ENCODE results near the gene ZNF584.

ZNF584 gene

DNA sequence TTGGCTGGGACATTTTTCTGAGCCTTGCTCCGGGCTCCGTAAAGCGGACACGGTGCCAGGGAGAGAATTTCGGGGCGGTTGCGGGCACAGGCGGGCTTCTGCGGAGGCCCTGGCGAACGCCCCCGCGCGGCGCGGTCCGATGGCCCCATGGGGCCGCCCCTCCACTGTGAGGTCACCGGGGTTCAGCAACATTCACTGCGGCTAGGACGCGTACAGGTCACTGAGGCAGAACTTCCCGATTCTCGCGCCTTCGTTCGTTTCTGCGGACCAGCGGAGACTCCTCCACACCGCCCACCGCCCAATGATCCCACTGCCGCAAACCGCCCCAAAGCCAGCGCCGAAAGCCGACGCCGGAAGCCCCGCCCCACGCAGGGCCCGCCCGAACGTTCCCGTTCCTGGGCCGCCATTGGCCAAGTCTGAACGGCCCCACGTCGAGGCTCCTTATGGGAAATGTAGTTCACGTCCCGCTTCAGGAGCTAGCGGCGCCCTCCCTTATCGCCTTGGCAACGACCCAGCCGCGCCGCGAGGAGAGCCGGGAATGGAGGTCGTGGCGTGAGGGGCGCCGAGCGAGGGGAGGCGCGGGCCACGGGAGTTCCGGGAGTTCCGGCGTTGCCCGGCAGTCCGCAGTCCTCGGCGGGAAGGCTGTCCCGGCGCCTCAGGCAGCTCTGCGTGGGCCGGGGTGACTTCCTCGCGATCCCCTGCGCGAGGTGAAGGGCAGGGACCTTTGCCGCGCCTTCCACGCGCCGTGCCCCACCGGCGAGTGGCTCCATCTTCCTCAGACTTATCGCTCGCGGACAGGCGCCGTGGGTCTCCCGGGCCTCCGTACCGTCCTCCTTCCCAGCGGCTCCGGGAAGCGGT, at the start of gene ZNF584 (continued):
- TF ChIP-seq, protein P1, sequence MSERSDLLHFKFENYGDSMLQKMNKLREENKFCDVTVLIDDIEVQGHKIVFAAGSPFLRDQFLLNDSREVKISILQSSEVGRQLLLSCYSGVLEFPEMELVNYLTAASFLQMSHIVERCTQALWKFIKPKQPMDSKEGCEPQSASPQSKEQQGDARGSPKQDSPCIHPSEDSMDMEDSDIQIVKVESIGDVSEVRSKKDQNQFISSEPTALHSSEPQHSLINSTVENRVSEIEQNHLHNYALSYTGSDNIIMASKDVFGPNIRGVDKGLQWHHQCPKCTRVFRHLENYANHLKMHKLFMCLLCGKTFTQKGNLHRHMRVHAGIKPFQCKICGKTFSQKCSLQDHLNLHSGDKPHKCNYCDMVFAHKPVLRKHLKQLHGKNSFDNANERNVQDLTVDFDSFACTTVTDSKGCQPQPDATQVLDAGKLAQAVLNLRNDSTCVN (tag by site-specific recombination; optimal IDR thresholded peaks at IDR 0.05) = peak; percentile 82
- no peak for TF ChIP-seq ZNF223 (tag by site-specific recombination; IDR thresholded peaks at IDR 0.05)
- 0 out of 2 replicates have a peak, but pooled peaks have one; percentile 44 for TF ChIP-seq ZNF23 (tag by site-specific recombination; IDR thresholded peaks at IDR 0.05; ENCODE audit: borderline replicate concordance)
- TF ChIP-seq ZNF792 (tag by site-specific recombination; IDR thresholded peaks at IDR 0.05) = 0 out of 2 replicates have a peak, but pooled peaks have one; percentile 58
- peak; percentile 56; the same call in 1 of the 2 replicates for TF ChIP-seq ZNF24 (tag by site-specific recombination; IDR thresholded peaks at IDR 0.05)
- peak; percentile 62 for TF ChIP-seq SP7 (tag by site-specific recombination; IDR thresholded peaks at IDR 0.05)
- TF ChIP-seq SCRT2 (tag by site-specific recombination; IDR thresholded peaks at IDR 0.05) = 0 out of 2 replicates have a peak, but pooled peaks have one; percentile 1
- TF ChIP-seq WT1 (tag by site-specific recombination; IDR thresholded peaks at IDR 0.05) = peak; percentile 56; the same call in 1 of the 2 replicates
- peak; percentile 95 for TF ChIP-seq SP2 (tag by site-specific recombination; IDR thresholded peaks at IDR 0.05)
- no peak for TF ChIP-seq ZNF155 (tag by site-specific recombination; IDR thresholded peaks at IDR 0.05)
- TF ChIP-seq ZNF624 (tag by site-specific recombination; IDR thresholded peaks at IDR 0.05) = no peak
- peak; percentile 37; the same call in 1 of the 2 replicates for TF ChIP-seq IKZF3 (tag by site-specific recombination; IDR thresholded peaks at IDR 0.05)
- TF ChIP-seq ZNF610 (tag by site-specific recombination; IDR thresholded peaks at IDR 0.05; ENCODE audit: borderline replicate concordance) = peak; percentile 63; the same call in 1 of the 2 replicates
- peak; percentile 98 for TF ChIP-seq KLF8 (tag by site-specific recombination; IDR thresholded peaks at IDR 0.05)
- TF ChIP-seq ZNF248 (tag by site-specific recombination; IDR thresholded peaks at IDR 0.05) = 0 out of 2 replicates have a peak, but pooled peaks have one; percentile 39
- TF ChIP-seq KLF7 (tag by site-specific recombination; IDR thresholded peaks at IDR 0.05; ENCODE audit: borderline replicate concordance) = peak; percentile 83; the same call in 1 of the 2 replicates
- TF ChIP-seq, protein P2, sequence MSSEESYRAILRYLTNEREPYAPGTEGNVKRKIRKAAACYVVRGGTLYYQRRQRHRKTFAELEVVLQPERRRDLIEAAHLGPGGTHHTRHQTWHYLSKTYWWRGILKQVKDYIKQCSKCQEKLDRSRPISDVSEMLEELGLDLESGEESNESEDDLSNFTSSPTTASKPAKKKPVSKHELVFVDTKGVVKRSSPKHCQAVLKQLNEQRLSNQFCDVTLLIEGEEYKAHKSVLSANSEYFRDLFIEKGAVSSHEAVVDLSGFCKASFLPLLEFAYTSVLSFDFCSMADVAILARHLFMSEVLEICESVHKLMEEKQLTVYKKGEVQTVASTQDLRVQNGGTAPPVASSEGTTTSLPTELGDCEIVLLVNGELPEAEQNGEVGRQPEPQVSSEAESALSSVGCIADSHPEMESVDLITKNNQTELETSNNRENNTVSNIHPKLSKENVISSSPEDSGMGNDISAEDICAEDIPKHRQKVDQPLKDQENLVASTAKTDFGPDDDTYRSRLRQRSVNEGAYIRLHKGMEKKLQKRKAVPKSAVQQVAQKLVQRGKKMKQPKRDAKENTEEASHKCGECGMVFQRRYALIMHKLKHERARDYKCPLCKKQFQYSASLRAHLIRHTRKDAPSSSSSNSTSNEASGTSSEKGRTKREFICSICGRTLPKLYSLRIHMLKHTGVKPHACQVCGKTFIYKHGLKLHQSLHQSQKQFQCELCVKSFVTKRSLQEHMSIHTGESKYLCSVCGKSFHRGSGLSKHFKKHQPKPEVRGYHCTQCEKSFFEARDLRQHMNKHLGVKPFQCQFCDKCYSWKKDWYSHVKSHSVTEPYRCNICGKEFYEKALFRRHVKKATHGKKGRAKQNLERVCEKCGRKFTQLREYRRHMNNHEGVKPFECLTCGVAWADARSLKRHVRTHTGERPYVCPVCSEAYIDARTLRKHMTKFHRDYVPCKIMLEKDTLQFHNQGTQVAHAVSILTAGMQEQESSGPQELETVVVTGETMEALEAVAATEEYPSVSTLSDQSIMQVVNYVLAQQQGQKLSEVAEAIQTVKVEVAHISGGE (tag by site-specific recombination; conservative IDR thresholded peaks at IDR 0.05; ENCODE audit: low read depth) = peak; percentile 53
- TF ChIP-seq, protein P3, sequence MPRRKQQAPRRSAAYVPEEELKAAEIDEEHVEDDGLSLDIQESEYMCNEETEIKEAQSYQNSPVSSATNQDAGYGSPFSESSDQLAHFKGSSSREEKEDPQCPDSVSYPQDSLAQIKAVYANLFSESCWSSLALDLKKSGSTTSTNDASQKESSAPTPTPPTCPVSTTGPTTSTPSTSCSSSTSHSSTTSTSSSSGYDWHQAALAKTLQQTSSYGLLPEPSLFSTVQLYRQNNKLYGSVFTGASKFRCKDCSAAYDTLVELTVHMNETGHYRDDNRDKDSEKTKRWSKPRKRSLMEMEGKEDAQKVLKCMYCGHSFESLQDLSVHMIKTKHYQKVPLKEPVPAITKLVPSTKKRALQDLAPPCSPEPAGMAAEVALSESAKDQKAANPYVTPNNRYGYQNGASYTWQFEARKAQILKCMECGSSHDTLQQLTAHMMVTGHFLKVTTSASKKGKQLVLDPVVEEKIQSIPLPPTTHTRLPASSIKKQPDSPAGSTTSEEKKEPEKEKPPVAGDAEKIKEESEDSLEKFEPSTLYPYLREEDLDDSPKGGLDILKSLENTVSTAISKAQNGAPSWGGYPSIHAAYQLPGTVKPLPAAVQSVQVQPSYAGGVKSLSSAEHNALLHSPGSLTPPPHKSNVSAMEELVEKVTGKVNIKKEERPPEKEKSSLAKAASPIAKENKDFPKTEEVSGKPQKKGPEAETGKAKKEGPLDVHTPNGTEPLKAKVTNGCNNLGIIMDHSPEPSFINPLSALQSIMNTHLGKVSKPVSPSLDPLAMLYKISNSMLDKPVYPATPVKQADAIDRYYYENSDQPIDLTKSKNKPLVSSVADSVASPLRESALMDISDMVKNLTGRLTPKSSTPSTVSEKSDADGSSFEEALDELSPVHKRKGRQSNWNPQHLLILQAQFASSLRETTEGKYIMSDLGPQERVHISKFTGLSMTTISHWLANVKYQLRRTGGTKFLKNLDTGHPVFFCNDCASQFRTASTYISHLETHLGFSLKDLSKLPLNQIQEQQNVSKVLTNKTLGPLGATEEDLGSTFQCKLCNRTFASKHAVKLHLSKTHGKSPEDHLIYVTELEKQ (tag by site-specific recombination; IDR thresholded peaks at IDR 0.05; ENCODE audit: borderline replicate concordance) = no peak
- peak; percentile 94 for TF ChIP-seq HOXC10 (CRISPR knock-in tag; IDR thresholded peaks at IDR 0.05)
- TF ChIP-seq ZNF76 (tag by site-specific recombination; IDR thresholded peaks at IDR 0.05; ENCODE audit: borderline replicate concordance, low read depth) = peak; percentile 95
- TF ChIP-seq GLIS2 (tag by site-specific recombination; IDR thresholded peaks at IDR 0.05) = peak; percentile 58
- TF ChIP-seq MZF1 (tag by site-specific recombination; IDR thresholded peaks at IDR 0.05; ENCODE audit: borderline replicate concordance) = peak; percentile 40; the same call in 1 of the 2 replicates
- TF ChIP-seq, protein P4, sequence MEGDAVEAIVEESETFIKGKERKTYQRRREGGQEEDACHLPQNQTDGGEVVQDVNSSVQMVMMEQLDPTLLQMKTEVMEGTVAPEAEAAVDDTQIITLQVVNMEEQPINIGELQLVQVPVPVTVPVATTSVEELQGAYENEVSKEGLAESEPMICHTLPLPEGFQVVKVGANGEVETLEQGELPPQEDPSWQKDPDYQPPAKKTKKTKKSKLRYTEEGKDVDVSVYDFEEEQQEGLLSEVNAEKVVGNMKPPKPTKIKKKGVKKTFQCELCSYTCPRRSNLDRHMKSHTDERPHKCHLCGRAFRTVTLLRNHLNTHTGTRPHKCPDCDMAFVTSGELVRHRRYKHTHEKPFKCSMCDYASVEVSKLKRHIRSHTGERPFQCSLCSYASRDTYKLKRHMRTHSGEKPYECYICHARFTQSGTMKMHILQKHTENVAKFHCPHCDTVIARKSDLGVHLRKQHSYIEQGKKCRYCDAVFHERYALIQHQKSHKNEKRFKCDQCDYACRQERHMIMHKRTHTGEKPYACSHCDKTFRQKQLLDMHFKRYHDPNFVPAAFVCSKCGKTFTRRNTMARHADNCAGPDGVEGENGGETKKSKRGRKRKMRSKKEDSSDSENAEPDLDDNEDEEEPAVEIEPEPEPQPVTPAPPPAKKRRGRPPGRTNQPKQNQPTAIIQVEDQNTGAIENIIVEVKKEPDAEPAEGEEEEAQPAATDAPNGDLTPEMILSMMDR (tag by site-specific recombination; IDR thresholded peaks at IDR 0.05) = peak; percentile 76
- TF ChIP-seq KLF16 (tag by site-specific recombination; IDR thresholded peaks at IDR 0.05) = peak; percentile 88
- TF ChIP-seq, protein P5, sequence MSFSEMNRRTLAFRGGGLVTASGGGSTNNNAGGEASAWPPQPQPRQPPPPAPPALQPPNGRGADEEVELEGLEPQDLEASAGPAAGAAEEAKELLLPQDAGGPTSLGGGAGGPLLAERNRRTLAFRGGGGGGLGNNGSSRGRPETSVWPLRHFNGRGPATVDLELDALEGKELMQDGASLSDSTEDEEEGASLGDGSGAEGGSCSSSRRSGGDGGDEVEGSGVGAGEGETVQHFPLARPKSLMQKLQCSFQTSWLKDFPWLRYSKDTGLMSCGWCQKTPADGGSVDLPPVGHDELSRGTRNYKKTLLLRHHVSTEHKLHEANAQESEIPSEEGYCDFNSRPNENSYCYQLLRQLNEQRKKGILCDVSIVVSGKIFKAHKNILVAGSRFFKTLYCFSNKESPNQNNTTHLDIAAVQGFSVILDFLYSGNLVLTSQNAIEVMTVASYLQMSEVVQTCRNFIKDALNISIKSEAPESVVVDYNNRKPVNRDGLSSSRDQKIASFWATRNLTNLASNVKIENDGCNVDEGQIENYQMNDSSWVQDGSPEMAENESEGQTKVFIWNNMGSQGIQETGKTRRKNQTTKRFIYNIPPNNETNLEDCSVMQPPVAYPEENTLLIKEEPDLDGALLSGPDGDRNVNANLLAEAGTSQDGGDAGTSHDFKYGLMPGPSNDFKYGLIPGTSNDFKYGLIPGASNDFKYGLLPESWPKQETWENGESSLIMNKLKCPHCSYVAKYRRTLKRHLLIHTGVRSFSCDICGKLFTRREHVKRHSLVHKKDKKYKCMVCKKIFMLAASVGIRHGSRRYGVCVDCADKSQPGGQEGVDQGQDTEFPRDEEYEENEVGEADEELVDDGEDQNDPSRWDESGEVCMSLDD (tag by site-specific recombination; IDR thresholded peaks at IDR 0.05) = peak; percentile 31; the same call in 1 of the 2 replicates
- 0 out of 2 replicates have a peak, but pooled peaks have one; percentile 66 for TF ChIP-seq GLI4 (tag by site-specific recombination; IDR thresholded peaks at IDR 0.05)
